A549 treated with GW870086 at 1 μM for 4 hours (cell line): ENCODE results near the gene XPO4. TPM values are rescaled to one million over a fixed set of nuclear protein-coding genes. Genes with fewer than 3 reads are reported as not detected.

Experiments
- total RNA-seq: library from RNA; stranded (reverse); fragments of 200-300 nt; extraction: Qiagen RNA extraction; gene quantifications from 5 replicates; pipeline ENCODE4 v1.2.3, GENCODE V29; 2022; ENCODE audit warnings: low read depth

The XPO4 gene
- total RNA-seq = 4.7 to 6.5 TPM (median 6.2 TPM) in 5 replicates

GRCh38 chr13:20902438-20903163, at the start of gene XPO4:
TSS of gene XPO4 (minus strand) at chr13:20902746. CDS start at chr13:20902738, 8 bp downstream.

GRCh38 chr13:20773194-20774080, 129.1 kb downstream of the XPO4 start, which contains the start of gene EEF1AKMT1:
TSS of gene EEF1AKMT1 (minus strand) at chr13:20773961. CDS start at chr13:20757598, 16,363 bp downstream.

Other genes starting within 250 kb of the XPO4 start
- gene IL17D, start 199.0 kb downstream of the XPO4 start, total RNA-seq = 1.00 to 1.6 TPM (median 1.5 TPM) in 5 replicates
- gene EEF1AKMT1, start 128.8 kb downstream of the XPO4 start, total RNA-seq = 4.5 to 5.4 TPM (median 5.0 TPM) in 5 replicates
- 9.3 to 10.2 TPM (median 9.4 TPM) in 5 replicates for gene LATS2, start 158.8 kb upstream of the XPO4 start, total RNA-seq
- 111 to 177 TPM (median 154 TPM) in 5 replicates for gene SAP18, start 237.4 kb upstream of the XPO4 start, total RNA-seq